ENCODE results near the gene CD80. TPM values are rescaled to one million over a fixed set of nuclear protein-coding genes. Genes with fewer than 3 reads are reported as not detected.

CD80 gene
- total RNA-seq, 4 donors from 2014 or later = 2.4 to 13.8 TPM; not detected in 2

- Histone ChIP-seq H3K9me3 (no peaks in the 10 kb centered on the region), H3K4me3 (no peak overlapping the region), H3K27ac (no peak overlapping the region), H3K27me3 (no peaks in the 10 kb centered on the region), H3K36me3 (no peaks in the 10 kb centered on the region), H3K4me1 (peaks cover 0 to 13% (median 8%) of the 10 kb centered on the region in 4 donors)
- in situ Hi-C loops (cut with MboI; ENCODE audit: low pct_ligation_motif_present in 1 of 4, low pct_unique_long_range_greater_than_20kb in 1 of 4, low sequenced_read_pairs in 3 of 4) = no loop called here
- TF ChIP-seq POLR2AphosphoS5 (IDR thresholded peaks at IDR 0.05) (no peak), EP300 (IDR thresholded peaks at IDR 0.05; ENCODE audit: low read depth) (no peak), POLR2A (IDR thresholded peaks at IDR 0.05) (no peak), CTCF (IDR thresholded peaks at IDR 0.05) (no peak)
- 71 to 92% methylated on average over 5 to 6 of the region's 6 CpGs for WGBS, 2 donors (ENCODE audit: low coverage in 1 of 2)
- no peak for DNase-seq
- intact Hi-C loops (cut with DNase I; ENCODE audit: low total_unique reads) = no loop called here
These were observed 22.8 kb upstream of the CD80 start for GRCh38 chr3:119582178-119582577.

GRCh38 chr3:119580067-119580760 lies 20.8 kb upstream of the CD80 start:
- intact Hi-C loops (cut with DNase I; ENCODE audit: low total_unique reads) (no loop called here), in situ Hi-C loops (cut with MboI; ENCODE audit: low pct_ligation_motif_present in 1 of 4, low pct_unique_long_range_greater_than_20kb in 1 of 4, low sequenced_read_pairs in 3 of 4) (no loop called here)
- WGBS, 2 donors (ENCODE audit: low coverage in 1 of 2) = 2 to 32% methylated on average over 7 to 16 of the region's 16 CpGs
- Histone ChIP-seq H3K27ac (peak overlapping the region; percentile 85 to 89 (median 88)), H3K27me3 (no peaks in the 10 kb centered on the region), H3K4me1 (peaks cover 0 to 13% (median 8%) of the 10 kb centered on the region in 4 donors), H3K4me3 (peak overlapping the region; percentile 49 to 62 (median 52)), H3K9me3 (no peaks in the 10 kb centered on the region), H3K36me3 (no peaks in the 10 kb centered on the region)
- DNase-seq = peak; percentile 53
- TF ChIP-seq POLR2A (IDR thresholded peaks at IDR 0.05) (no peak), CTCF (IDR thresholded peaks at IDR 0.05) (no peak), EP300 (IDR thresholded peaks at IDR 0.05; ENCODE audit: low read depth) (no peak), POLR2AphosphoS5 (IDR thresholded peaks at IDR 0.05) (no peak)

GRCh38 chr3:119579366-119580066 lies 20.1 kb upstream of the CD80 start, which contains the start of gene ADPRH:
Gene ADPRH (plus strand): TSS chr3:119579492. CDS start chr3:119582170, 2,678 bp downstream.
- no peaks in the 10 kb centered on the region for H3K9me3 ChIP-seq
- in situ Hi-C loops (cut with MboI; ENCODE audit: low pct_ligation_motif_present in 1 of 4, low pct_unique_long_range_greater_than_20kb in 1 of 4, low sequenced_read_pairs in 3 of 4) (no loop called here), intact Hi-C loops (cut with DNase I; ENCODE audit: low total_unique reads) (no loop called here)
- TF ChIP-seq CTCF (IDR thresholded peaks at IDR 0.05) (no peak), EP300 (IDR thresholded peaks at IDR 0.05; ENCODE audit: low read depth) (no peak), POLR2A (IDR thresholded peaks at IDR 0.05) (peak; percentile 34), POLR2AphosphoS5 (IDR thresholded peaks at IDR 0.05) (peak in 2 of 3 donors; percentile 25 to 38)
- H3K36me3 ChIP-seq = no peaks in the 10 kb centered on the region
- peaks cover 0 to 13% (median 8%) of the 10 kb centered on the region in 4 donors for H3K4me1 ChIP-seq
- peak within 1 kb of the TSS; percentile 49 to 62 (median 52) for H3K4me3 ChIP-seq
- WGBS, 2 donors (ENCODE audit: low coverage in 1 of 2) = 0 to 1% methylated on average over 3 to 51 of the region's 68 CpGs
- H3K27ac ChIP-seq = peak within 1 kb of the TSS; percentile 85 to 89 (median 88)
- DNase-seq = peak; percentile 86
- no peaks in the 10 kb centered on the region for H3K27me3 ChIP-seq

GRCh38 chr3:119575507-119575906 lies 16.1 kb upstream of the CD80 start:
- no peaks in the 10 kb centered on the region for H3K36me3 ChIP-seq
- intact Hi-C loops (cut with DNase I; ENCODE audit: low total_unique reads) (no loop called here), in situ Hi-C loops (cut with MboI; ENCODE audit: low pct_ligation_motif_present in 1 of 4, low pct_unique_long_range_greater_than_20kb in 1 of 4, low sequenced_read_pairs in 3 of 4) (no loop called here)
- no peaks in the 10 kb centered on the region for H3K27me3 ChIP-seq
- TF ChIP-seq CTCF (IDR thresholded peaks at IDR 0.05) = no peak
- no peak for TF ChIP-seq EP300 (IDR thresholded peaks at IDR 0.05; ENCODE audit: low read depth)
- no peak for TF ChIP-seq POLR2A (IDR thresholded peaks at IDR 0.05)
- TF ChIP-seq POLR2AphosphoS5 (IDR thresholded peaks at IDR 0.05) = no peak
- H3K4me3 ChIP-seq = no peak overlapping the region
- no peaks in the 10 kb centered on the region for H3K9me3 ChIP-seq
- peaks cover 0 to 11% (median 6%) of the 10 kb centered on the region in 4 donors for H3K4me1 ChIP-seq
- DNase-seq = no peak
- no peak overlapping the region for H3K27ac ChIP-seq

Data from transverse colon (tissue), 4 donors.